GM12892 (cell line): Measurements from ENCODE around the gene C6orf118. TPM values are rescaled to one million over a fixed set of nuclear protein-coding genes. Genes with fewer than 3 reads are reported as not detected.

Experiments
- DNase-seq: peaks from one replicate; pipeline ENCODE4 v3.0.0; 2011; ENCODE audit not compliant: insufficient read length
- FAIRE-seq: peaks from 2 replicates; lab custom pipeline; 2011; peaks lifted over from hg19 to GRCh38; lab: Jason Lieb, UNC
- POLR2A ChIP-seq: IDR thresholded peaks from 2 replicates; pipeline ENCODE4 v1.6.1; 2011; ENCODE audit warnings: low read depth, low read length, control low read depth
- POLR2AphosphoS5 ChIP-seq: IDR thresholded peaks from 2 replicates; pipeline ENCODE4 v1.6.1; 2011; ENCODE audit warnings: low read depth, low read length, control low read depth
- TAF1 ChIP-seq: IDR thresholded peaks from 2 replicates; pipeline ENCODE4 v1.6.1; 2011; ENCODE audit warnings: low read depth, mild to moderate bottlenecking, control low read depth, low read length, borderline replicate concordance
- polyA plus RNA-seq: library from polyadenylated mRNA; unstranded; fragments of >200 nt; gene quantifications from one replicate; pipeline ENCODE4 v1.2.1, GENCODE V29; 2012; ENCODE audit warnings: missing spikeins, inconsistent platforms; ENCODE audit not compliant: missing spikeins

Gene C6orf118
- polyA plus RNA-seq, result not detected

DNA sequence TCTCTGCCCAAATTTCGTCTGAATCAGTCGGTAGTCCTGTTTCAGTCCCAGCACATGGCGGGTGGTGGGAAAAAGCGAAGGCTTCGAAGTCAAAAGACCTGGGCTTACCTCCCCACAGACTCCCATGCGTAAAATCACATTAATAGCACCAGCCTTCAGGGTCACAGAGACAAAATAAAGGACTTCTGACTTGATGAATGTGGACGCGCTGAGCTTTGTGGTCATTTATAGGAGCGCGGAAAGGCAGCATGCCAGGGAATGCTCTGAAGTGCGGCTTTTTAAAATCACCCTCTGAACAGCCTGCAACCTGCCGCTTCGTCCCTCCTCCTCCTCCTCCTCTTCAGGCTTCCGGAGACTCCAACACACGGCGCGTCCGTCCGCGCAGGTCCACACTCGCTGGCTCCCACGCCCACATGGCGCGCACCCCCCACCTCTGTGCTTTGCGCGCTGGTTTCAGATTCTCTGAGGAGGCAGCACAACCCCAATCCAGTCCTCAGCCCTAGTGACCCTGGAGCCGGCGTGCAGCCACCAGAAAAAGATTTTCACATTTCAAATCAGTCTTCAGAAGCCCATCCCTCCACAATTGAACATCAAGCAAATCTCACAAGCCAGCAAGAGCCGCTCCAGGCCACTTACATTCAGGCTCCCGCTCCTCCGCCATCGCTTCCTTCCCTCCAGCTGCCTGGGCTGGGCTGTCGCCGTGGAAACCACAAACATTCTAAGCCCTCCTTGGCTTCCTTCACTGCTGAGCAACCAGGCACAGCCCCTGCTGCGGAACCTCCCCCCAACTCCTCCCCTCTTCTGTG, at the start of gene C6orf118:
TSS of gene C6orf118 (minus strand) at position 680 of the 806 bp plus-strand sequence. CDS start at position 661, 19 bp downstream.
- TF ChIP-seq POLR2AphosphoS5, result no peak
- no peak for TF ChIP-seq POLR2A
- no peak for TF ChIP-seq TAF1
- no peak for DNase-seq
- FAIRE-seq, result no peak

DNA sequence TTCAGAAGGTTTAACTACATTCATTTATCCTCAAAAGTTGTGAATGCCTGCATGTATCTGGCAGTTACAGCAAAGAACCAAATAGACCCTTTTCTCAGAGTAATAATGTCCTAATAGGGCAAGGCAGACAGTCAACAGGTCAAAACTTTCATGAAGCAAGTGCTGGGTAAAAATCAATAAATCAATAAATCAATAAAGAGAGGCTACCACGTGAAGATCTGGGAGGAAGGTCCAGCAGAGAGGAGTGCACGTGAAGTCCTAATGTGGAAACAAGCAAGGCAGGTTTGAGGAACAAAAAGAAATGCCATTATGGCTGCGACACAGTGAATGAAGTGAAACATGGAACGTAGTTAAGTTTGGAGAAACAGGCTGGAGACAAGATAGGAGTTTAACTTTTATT, 36.3 kb upstream of the C6orf118 start:
- TF ChIP-seq POLR2AphosphoS5, result no peak
- no peak for TF ChIP-seq TAF1
- no peak for TF ChIP-seq POLR2A
- FAIRE-seq (no peak), DNase-seq (no peak)

DNA sequence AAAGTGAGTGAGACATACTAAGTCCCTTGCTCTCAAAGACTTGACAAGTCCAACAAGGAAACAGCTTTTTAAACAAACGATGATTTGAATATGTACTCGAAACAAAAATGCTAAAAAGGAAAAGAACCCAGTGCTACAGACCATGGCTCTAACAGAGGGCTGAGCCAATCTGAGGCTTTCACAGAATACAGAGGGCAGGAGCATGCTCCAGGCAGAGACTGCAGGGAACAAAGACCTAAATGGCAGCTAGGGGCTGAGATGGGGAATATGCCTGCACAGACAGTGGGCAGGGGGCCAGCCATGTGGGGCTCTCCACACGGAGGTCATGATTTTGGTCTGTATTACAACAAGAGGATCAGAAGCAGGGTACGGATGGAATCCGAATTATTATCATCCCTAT, 31.1 kb upstream of the C6orf118 start:
- no peak for DNase-seq
- TF ChIP-seq TAF1 (no peak), POLR2A (no peak), POLR2AphosphoS5 (no peak)
- FAIRE-seq, result no peak

DNA sequence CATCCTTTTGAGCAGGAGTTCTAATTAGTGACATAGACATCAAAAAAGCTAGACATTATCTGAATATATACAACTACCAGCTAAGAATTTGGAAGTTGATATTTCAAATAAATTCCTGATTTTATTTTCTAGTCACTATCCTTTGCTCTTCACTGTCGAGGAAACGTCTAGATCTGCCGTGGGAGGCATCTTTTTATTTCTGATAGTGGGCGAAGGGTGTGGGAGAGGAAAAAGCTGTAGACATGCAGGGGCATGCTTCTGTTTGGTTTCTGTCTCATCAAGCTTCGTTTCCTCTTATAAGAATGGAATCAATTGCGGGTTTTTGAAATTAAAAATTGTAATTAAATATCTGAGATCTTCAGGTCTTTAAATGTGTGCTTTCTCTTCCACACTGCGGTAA, 16.2 kb upstream of the C6orf118 start:
- FAIRE-seq (no peak), DNase-seq (no peak)
- TF ChIP-seq POLR2A (no peak), POLR2AphosphoS5 (no peak), TAF1 (no peak)

DNA sequence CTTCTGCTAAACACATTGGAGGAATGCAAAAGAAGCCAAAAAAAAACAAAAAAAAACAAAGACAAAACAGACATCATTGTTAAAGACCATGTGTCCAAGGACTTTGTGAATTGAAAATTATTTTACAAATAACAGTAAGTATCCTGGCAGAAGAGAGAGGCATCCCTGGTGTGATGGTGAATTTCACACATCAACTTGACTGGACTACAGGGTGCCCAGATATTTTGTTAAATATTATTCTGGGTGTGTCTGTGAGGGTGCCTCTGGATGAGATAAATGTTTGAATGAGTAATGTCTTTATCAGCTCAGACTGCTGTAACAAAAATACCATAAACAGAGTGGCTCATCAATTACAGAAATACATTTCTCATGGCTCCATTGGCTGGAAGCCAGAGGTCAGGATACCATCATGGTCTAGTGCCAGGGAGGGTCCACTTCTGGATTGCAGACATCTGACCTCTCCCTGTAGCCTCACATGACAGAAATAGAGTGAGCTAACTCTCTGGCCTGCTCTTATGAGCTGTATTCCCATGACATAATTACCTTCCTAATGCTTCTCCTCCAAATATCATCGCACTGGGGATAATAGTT, 12.2 kb upstream of the C6orf118 start:
- DNase-seq, result no peak

DNA sequence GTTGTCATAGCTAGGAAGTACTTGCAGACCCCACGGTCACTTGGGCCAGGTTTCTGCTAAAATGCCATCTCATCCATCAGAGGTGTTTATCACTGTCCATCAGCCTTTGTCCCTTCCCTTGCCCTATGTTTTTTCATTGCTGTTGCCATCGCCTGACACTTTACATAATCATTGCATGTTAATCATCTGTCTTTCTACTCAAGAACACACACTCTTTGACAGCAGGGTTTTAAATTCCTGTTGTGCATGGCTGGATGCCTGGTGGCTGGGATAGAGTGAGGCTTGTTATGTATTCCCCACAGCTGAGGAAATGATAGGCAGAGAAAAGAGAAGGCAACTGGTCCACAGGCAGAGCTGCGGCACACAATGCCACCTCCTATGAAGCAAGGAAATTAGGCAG, 11.7 kb upstream of the C6orf118 start:
- TF ChIP-seq TAF1 (no peak), POLR2A (no peak), POLR2AphosphoS5 (no peak)
- DNase-seq, result no peak
- FAIRE-seq, result no peak

More for the DNA sequence above, 12.2 kb upstream of the C6orf118 start:
- TF ChIP-seq POLR2AphosphoS5, result no peak
- TF ChIP-seq POLR2A, result no peak
- TF ChIP-seq TAF1, result no peak
- no peak for FAIRE-seq

DNA sequence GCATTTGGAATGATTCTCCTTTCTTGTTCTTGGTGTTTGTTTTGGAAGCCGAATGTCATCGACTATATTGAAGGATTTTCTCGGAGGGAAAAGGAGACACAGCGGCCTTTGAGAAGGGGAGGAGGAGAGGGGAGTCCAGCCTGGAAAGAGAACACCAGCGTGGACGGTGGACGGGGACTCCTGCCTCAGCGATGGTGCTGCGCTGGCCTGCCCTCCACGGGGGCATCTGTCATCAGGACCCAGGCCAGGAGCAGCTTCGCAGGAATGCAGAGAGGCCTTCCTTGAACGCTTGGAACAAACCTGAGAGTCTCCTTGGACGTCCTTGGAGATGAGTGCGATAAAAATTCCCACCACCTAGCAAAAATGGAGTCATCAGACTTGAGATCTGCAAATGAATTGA, 8.3 kb upstream of the C6orf118 start:
- no peak for FAIRE-seq
- TF ChIP-seq POLR2AphosphoS5, result no peak
- TF ChIP-seq TAF1, result no peak
- TF ChIP-seq POLR2A, result no peak

DNA sequence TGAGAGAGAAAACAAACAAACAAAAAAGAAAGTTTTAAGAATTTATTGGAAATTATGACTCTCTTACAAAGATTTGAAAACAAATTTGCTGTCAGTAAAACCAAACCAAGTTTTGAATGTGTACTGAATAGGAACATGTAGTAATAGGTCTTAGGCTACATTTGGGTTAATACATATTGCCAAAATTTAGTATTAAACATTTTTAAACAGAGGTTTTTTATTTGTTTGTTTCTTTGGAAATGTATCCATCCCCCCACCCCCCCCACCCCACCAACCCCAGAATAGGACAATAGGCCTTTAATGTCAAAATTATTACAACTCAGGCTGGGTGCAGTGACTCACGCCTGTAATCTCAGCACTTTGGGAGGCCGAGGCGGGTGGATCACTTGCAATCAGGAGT, 2.5 kb downstream of the C6orf118 start:
- FAIRE-seq, result no peak
- TF ChIP-seq POLR2A (no peak), POLR2AphosphoS5 (no peak)
- DNase-seq, result no peak

More for the DNA sequence above, 8.3 kb upstream of the C6orf118 start:
- no peak for DNase-seq

DNA sequence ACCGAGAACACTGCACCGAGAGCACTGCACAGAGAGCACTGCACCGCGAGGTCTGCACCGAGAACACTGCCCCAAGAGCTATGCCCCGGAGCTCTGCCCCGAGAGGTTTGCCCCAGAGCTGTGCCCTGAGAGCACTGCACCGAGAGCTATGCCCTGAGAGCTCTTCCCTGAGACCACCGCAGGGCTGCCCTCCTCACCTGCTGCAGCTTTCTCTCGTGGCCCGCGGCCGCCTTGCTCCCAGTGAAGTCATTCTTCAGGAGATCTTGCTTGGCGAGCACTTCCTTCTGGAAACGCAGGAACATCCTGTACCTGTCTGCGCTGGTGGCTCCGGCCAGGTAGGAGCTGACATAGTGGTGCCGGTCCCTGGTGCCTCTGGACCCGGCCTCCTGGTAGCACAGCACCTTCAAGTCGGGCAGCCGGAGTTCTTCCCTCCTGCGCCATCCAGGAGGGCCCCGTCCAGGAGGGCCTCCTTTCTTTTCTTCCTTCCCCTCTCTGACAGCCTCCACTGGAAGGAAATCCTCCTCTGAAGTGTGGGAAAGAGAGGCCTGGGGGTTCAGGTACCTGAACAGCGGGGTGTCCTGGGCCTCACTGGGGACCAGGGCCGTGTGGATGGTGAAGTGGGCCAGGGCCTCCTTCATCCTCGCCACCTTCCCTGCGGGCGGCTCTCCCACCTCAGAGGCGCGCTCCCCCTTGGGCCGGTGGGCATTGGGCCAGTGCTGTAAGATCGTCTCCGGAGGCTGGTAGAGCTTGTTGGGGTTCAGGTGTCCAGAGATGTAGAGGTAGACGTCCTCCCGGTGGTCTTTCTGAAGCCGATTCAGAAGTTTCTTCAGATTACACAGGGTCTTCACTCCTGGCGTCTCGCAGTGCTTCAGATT, 7.8 kb downstream of the C6orf118 start:
- FAIRE-seq (no peak), DNase-seq (no peak)
- no peak for TF ChIP-seq POLR2A
- TF ChIP-seq TAF1, result no peak

DNA sequence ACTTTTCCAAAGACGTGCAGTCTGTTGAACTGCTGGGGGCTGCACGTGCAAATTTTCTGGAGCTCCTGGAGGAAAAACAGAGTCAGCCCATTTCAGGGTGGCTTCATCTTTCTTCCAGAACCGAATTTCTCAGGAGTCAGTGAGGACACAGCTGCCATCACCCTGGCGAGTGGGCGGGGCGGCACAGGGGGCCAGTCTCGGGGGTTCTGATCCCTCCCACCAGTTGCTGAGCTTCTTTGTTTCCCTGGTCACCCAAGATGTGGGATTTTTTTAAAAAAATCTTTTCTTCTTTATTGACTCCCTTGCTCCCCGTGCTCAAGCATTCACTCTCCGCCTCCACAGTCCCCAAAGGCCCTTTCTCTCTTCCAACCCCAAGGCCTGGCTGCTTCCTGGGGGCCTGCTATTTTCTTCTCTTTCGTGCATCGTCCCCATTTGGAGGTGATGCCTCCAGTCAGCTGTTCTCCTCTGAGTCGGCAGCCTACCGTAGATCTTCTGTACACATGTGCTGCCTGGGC, 8.9 kb downstream of the C6orf118 start:
- DNase-seq (no peak), FAIRE-seq (no peak)
- TF ChIP-seq TAF1 (no peak), POLR2A (no peak), POLR2AphosphoS5 (no peak)

DNA sequence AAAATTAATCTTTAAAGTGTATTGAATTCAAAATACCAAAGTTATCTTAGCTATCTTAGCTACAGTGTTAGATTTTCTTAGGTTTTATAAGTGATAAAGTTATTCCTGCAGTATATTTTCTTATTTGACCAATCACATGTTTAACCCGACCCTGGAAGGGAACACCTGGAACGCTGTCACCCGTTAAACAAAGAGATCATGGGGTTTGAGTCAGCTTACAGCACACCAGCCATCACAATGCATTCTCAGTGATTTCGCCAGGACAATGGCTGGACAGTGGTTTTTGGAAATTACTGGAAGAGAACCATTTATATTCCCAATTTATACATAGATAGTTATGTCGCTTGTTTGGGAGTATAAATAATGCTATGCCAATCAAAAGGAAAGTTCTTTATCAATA, 10.5 kb downstream of the C6orf118 start:
- FAIRE-seq, result no peak
- no peak for DNase-seq
- TF ChIP-seq POLR2AphosphoS5 (no peak), POLR2A (no peak), TAF1 (no peak)
